GM21447 (cell line): ENCODE measurements around the gene ARL11.

ENCODE experiments used
- ATAC-seq: cut with Tn5 transposase; IDR thresholded peaks from one replicate; pipeline ENCODE4 v1.9.1; 2021; ENCODE audit not compliant: unreplicated experiment

The ARL11 gene

DNA sequence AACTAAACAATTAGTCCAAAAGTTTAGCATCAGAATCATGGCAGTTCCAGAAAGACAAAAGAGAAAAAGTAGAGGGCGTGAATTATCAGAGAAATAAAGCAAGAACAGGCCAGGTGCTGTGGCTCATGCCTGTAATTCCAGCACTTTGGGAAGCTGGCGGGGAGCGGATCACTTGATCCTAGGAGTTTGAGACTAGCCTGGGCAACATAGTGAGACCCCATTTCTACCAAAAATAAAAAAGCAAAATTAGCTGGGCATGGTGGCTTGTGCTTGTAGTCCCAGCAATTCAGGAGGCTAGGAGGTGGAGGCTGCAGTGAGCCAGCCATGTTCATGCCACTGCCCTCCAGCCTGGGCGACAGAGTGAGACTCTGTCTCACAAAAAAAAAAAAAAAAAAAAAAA, 18.4 kb downstream of the ARL11 start:
- no peak for ATAC-seq

DNA sequence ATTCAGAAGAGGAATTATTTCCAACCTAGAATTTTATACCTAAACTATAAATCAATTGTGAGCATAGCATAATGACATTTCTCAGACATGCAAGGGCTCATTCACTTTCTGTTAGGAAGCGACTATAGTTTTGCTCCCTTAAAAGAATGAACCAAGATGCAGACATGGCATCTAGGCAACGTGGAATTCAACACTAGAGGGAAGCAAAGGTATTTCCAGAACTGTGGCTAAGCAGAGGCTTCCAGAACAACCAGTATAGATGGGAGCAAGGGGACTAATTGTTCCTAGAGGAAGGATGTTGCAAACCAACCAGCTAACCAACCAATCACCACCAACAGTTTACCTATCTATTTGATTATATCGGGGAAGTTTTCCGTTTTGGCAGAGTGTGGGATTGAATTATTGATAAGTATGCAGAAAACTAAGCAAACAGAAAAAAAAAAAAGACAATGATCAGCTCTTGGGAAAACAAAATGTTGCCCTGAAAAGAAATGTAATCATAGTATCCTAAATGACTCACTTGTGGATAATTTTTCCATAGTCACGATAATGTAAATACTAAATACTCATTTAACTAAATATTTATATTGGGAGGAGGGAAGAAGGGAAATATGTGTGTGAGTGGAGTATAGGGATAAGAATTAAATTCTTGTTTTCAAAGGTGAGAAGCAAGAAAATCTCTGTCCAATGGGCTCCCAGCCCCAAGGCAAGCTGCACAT, 21.1 kb downstream of the ARL11 start:
- no peak for ATAC-seq

DNA sequence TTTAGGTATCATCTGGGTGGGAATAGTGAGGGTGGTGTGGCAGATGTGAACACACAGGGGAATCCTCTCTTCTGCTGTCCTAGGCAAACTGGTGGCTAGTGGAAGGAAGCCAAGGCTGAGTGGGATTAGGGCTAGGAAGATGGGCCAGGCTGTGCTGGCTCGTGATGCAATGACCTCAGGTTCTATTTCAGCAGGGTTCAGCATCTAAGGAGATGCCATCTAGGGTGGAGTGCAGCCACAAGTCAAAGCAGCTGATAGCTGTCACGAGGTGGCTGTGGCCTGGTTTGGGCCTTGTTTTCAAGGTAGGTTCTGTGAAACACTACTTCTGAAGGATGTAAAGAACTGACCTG, 21.6 kb downstream of the ARL11 start:
- ATAC-seq = no peak

DNA sequence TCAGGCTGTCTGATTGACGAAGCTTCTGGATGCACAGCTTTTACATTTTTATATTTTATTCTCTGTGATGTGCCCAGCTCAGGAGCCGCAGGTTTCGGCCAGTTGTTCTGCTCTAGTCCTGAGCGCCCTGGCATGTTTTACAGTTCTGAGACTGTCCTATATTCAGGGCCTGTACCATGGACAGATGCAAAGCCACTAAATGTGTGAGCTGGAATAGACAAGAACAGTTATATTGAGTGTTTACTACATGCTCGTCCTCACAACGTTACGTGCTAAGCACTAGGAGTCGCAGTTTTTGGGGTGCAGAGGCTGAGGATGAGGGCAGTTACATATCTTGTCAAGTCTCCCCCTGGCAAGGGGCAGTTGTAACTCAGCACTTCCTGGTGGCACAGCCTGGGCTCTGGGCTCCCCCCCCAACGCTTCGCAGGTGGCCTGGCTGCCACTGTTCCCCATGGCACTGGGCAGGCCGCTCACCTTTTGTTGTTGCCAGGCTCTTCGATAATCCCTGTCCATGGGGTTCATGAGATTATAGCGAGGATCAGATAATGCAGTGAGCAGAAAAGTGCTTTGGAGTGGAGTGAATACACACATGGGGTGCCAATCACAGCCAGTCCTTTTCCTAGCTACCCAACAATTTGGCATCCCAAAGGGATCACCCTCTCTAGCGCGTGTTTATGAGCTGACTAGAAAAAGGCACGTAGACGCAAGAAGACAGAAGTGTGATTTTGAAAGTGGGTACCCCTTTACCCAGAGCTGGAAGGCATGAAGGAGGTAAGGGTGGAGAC, 23.5 kb downstream of the ARL11 start:
- no peak for ATAC-seq

DNA sequence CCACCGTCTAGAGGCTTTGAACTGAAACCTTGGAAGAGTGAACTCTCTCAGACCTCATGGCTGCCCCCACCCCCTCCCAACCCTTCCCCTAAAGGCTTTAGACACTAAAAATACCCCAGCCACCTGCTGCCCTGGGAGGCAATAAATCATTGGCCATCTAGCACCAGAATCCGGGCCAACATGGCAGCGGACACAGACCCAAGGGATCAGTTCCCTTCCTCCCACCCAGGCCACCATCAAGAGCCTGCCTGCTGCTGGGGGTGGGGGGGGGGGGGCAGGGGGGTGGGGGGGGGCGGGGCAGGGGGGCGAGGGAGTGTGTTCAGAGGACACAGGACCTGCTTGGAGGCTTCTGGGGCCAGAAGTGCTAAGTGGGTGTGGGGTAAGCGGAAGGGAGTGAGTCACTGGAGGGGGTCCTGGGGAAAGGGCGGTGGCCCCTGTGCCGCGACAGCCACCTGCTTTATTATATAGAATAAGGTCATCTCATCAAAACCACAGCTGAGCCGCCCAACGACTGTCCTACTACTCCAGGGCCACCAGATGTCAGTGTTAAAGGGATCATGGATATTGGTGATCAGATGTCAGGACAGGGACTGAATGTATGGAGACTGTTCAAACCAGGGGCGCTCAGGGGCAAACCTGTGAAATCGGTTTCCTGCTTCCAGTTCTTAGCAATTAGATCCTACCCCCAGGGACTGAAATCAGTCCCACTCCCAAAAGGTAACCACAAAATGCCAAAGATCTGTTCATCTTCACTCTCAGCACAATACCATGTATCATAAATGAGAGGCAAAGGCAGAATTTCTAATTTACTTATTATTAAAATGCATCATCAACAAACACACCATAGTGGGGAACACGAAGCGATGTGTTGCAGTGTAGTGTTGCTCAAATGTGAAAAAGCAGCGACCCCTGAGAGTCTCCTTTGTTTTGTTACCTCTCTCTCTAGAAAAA, 24.3 kb downstream of the ARL11 start:
- no peak for ATAC-seq

DNA sequence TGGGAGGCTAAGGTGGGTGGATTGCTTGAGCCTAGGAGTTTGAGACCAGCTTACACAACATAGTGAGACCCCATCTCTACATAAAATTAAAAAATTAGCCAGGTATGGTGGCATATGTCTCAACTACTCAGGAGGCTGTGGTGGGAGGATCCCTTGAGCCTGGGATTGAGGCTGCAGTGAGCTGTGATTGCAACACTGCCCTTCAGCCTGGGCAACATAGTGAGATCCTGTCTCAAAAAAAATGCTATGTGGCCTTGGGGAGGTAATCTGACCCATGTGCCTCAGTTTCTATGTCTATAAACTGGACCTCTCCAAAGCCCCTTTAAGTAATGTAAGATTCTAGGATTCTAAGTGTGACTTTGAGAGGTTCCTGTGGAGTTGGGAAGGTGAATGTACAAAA, 25.2 kb downstream of the ARL11 start:
- no peak for ATAC-seq

DNA sequence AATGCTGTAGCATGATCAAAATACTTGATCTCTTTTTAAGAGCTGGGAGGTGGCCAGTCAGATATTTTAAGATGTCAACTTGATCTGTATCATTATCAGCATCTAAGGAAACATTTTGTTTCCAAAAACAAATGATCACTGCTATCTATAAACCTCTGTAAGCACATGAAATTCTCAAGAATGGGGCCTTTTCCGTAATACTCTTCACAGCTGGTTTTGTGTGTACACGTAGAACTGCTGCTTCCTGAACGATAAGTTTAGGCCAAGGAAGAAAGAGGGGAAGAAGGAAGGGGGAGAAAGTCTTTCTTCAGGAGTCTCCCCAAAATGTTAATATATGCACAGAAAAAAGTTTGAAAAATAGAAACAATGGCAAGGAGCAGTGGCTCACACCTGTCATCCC, 25.7 kb downstream of the ARL11 start:
- ATAC-seq = no peak

DNA sequence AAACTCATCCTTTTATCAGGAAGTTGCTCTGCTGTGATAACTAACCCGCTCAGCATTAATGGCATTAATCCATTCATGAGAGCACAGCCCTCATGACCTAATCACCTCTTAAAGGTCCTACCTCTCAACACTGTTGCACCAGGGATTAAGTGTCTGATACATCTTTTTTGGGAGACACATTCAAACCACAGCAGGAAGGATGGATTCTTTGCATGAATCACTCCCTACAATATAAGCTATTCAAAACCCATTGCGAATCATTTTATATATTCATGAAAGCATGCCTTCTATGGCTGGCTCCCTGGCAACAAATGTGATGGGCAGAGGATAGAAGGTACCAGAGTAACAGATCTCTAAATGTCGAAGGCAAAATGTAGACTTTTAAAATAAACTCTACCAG, 27.6 kb downstream of the ARL11 start:
- no peak for ATAC-seq

DNA sequence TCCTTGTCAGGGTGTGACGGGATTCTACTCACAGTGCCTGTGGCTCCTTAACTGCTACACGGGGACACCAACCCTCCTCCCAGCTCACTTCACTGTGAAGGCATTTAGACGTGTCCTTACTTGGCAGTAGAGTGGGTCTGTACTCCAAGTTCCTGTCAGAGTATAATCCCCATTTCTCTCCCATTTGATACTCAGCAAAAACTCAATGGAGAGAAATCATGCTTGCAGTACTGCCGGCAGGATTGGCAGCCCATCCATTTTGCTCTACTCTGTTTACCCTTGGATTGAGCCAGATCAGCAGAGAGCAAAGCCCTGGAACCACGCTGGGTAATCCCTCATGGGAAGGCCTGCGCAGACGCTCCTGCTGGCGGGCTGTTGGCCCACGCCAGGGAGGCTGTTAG, 28.9 kb downstream of the ARL11 start:
- no peak for ATAC-seq

DNA sequence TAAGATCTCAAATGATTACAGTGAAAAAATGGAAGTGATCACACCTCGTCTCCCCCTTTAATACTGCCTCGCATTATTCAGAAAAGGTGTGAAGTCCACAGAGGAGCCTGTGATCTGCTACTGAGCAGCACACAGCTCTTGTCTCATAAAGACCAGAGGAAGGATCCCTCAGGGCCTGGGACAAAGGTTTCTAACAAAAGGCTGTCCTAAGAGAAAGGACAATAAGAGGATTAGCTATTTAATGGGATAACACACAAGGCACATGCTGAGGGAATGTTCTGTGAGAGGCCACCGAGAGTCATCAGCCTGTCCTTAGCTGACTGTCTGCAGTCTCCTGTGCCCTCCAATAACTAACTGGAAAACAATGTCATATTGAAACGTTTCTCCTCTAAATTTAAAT, 36.3 kb downstream of the ARL11 start:
- ATAC-seq = no peak

DNA sequence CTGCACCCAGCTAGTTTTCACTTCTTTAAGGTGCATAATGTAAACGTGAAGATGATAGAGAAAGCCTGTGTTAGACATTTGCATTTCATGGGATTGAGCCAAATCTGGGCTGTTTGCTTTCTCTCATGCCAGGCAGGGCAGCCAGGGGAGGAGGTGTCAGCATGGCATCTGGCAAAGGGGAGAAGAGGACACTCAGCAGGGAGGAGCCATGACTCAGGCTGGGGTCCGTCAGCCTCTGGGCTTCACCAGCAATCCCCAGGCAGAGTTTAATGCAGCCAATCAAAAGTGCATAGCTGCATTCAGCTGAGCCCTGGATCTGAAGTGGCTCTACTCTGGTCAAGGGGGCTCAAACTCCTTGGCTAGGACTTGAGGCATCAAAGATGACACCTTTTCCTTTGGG, 39.5 kb downstream of the ARL11 start:
- no peak for ATAC-seq

DNA sequence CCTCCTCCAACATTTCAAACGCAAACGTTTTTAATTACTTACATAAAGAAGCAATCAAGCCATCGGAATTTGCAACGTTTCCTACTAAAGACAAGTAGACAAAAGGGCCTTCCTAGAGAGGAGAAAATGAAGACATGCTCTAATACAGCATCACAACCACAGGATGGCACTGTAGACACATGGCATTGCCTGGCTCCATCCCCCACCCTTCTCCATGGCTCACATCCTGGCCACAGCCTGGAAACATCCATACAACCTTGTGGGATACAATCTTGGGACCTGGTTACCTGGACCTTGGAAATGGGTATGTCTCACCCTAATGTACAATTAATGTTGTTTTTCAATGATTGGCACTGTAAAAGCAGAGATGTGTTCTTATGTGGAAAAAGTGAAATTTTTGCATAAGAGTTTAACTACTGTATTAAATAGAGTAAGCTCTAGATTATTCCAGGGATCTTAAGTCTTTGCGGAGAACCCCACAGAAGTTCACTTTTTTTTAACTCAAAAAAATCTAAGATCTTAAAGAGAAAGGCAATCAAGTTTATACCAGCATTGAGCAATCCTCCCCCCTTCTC, 41.5 kb downstream of the ARL11 start:
- ATAC-seq = no peak

DNA sequence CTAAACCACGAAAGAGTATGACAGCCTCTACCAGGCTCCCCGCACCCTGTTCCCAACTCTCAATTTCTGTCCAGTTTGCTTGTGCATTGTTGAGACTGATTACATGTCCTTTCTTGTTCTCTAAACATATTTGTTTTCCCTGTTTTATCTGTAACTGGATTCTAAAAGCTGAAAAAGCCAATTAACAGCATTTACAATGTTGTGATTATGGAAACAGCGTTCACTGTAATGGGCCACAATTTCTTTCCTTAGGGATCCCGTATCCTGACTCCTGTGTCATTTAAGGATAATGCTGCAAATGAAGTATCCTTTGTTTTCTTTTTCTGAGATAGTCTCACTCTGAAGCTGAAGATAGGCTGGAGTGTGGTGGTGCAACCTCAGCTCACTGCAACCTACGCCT, 42.5 kb downstream of the ARL11 start:
- no peak for ATAC-seq

DNA sequence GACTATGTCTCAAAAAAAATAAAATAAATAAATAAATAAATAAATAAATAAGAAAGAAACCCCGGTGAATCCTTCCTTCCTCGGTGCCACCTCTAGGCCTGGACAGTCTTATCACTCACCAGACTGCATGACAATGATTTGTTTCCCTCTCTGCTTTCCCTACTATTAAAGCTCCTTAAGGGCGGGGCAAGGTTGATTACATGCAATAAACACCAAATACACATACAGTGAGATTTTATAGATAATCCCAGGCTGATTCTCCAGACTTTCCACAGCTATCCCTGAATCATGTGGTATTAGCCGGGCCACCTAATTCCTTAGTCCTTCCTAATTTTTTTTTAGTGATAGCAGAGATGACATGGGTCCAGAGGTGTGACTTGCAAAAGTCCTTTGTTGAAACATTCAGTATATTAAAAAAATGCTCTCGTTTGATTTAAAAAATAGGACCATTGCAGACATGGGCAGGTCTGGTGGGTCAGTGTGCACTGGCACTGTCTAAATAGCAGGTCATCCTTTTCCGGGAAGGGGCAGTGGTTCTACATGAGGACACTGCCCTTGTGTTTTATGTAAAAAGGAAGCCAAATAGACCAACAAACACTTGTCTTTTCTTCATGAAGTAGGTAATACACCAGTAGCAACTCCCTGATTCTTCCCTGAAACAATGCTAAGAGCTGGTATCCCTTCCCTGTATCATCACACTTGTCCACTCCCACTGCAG, 48.4 kb downstream of the ARL11 start:
- no peak for ATAC-seq

DNA sequence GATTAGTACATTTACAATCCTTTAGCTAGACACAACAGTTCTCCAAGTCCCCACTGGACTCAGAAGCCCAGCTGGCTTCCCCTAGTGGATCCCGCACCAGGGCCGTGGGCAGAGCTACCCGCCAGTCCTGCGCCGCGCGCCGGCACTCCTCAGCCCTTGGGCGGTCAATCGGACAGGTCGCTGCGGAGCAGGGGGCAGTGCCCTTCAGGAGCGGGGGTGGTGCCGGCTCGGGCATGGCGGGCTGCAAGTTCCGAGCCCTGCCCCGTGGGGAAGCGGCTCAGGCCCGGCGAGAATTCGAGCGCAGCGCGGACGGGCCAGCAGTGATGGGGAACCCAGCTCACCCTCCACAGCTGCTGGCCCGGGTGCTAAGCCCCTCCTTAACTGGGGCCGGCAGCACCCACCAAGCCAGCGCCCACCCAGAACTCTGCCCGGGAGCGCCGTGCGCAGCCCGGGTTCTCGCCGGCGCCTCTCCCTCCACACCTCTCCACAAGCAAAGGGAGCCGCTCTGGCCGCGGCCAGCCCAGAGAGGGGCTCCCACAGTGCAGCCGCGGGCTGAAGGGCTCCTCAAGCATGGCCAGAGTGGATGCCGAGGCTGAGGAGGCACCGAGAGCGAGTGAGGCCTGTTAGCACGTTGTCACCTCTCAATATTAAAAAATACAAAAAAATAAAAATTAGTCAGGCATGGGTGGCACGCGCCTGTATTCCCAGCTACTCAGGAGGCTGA, 50.0 kb downstream of the ARL11 start:
- ATAC-seq = no peak

DNA sequence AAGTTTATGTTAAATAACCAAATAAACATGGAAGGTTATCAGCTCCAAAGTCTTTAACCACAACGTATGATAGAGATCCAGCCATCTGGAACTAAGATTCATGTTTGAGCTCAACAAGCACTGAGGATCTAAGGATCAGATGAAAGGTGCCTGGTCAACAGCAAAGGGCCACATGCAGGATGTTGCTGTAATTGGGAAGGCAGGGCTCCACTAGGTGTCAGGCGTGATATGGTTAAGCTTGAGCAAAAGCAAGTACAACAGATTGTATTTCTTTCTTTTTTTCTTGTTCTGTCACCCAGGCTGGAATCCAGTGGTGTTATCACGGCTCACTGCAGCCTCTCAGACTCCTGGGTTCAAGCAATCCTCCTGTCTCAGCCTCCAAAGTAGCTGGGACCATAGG, 50.9 kb downstream of the ARL11 start:
- no peak for ATAC-seq

DNA sequence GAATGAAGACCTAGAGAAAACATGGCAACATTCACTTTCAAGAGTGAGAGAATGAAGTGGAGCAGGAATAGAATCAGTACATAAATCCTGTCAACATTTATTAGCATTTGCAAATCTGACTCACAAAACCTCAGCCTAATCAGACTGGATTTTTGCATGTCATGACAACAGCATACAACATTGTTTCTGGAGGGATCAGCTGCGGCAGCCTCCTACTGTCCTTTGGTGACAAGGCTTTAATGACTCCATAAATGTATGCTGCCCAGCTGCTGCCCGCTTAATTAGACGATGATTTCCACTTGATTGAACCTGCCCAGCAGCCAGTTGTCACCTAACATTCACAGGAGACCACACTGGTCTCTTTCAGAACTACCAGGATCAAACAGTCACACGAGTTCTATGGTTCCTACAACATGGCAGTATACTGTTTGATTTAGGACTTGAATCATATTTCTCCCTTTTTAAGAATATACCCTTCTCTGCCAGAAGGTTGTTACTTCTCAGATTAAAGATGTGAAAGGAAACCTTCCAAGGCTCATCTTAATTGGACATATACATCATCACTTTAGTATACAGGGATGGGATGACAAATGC, 53.6 kb downstream of the ARL11 start:
- no peak for ATAC-seq
